Lung (tissue), 12 donors: ENCODE data around the gene ZNF484. TPM values are rescaled to one million over a fixed set of nuclear protein-coding genes. Genes with fewer than 3 reads are reported as not detected.
"Not testable (repeated sequence)": the region's sequence is repeated elsewhere in the genome, so short reads cannot be mapped to it uniquely, and the experiment has no call there.

Source experiments
- ATAC-seq: fragments of 200-7000 bp; cut with Tn5 transposase; one replicate; pipeline ENCODE4 v1.9.1; 2020; ENCODE audit warnings: moderate number of reproducible peaks; ENCODE audit not compliant: insufficient read depth, low FRiP score
- DNase-seq, 3 donors: peaks; one replicate each; pipeline ENCODE4 v3.0.0-alpha.2; 2013 to 2017
- H3K27ac ChIP-seq, 2 donors: one replicate each; pipeline ENCODE4 v1.5.1; 2013; ENCODE audit warnings: mild to moderate bottlenecking in 2 of 2, moderate library complexity in 2 of 2, control low read depth in 1 of 2, inconsistent platforms in 1 of 2, low read depth in 1 of 2, low read length in 1 of 2
- H3K27me3 ChIP-seq, 3 donors: one replicate each; pipeline ENCODE4 v1.5.1; 2013; ENCODE audit warnings: low read length in 2 of 3; ENCODE audit not compliant: control insufficient read depth in 3 of 3, insufficient read depth in 3 of 3
- H3K36me3 ChIP-seq, 4 donors: one replicate each; pipeline ENCODE4 v1.5.1; 2013; ENCODE audit warnings: low read length in 4 of 4, mild to moderate bottlenecking in 1 of 4, moderate library complexity in 1 of 4; ENCODE audit not compliant: control insufficient read depth in 4 of 4, insufficient read depth in 4 of 4
- H3K4me1 ChIP-seq, 5 donors: one replicate each; pipeline ENCODE4 v1.5.1; 2013; ENCODE audit warnings: low read length in 5 of 5, mild to moderate bottlenecking in 2 of 5, moderate library complexity in 1 of 5; ENCODE audit not compliant: control insufficient read depth in 5 of 5, insufficient read depth in 5 of 5
- H3K4me3 ChIP-seq: one replicate; pipeline ENCODE4 v1.5.1; 2013; ENCODE audit warnings: mild to moderate bottlenecking, control low read depth, moderate library complexity
- H3K9ac ChIP-seq, 2 donors: one replicate each; pipeline ENCODE4 v1.5.1; 2013; ENCODE audit warnings: low read length in 2 of 2, control low read depth in 1 of 2; ENCODE audit not compliant: insufficient read depth in 1 of 2
- H3K9me3 ChIP-seq, 4 donors: one replicate each; pipeline ENCODE4 v1.5.1; 2013; ENCODE audit warnings: low read length in 3 of 4, mild to moderate bottlenecking in 1 of 4, moderate library complexity in 1 of 4; ENCODE audit not compliant: control insufficient read depth in 4 of 4, insufficient read depth in 3 of 4
- CTCF ChIP-seq: IDR thresholded peaks from 2 replicates; pipeline ENCODE4 v1.5.1; 2012; ENCODE audit warnings: mild to moderate bottlenecking; ENCODE audit errors: control extremely low read depth, extremely low read depth
- WGBS, 2 donors: extraction: QIAGEN DNeasy Blood & Tissue Kit; methylation state at CpG; one replicate each; pipeline ENCODE4 v1.1.7; 2013; 5-methylcytosine and 5-hydroxymethylcytosine counted together
- polyA plus RNA-seq, 2 donors: library from polyadenylated mRNA; stranded (reverse); fragments of 200-250 nt; gene quantifications; one replicate each; pipeline ENCODE4 v1.2.1, GENCODE V29; 2013
- total RNA-seq, 2 donors: library from RNA; depleted of rRNA in 1 of 2; stranded (reverse); fragments of >200 nt in 1 of 2; gene quantifications; one replicate each; pipeline ENCODE4 v1.2.1, GENCODE V29; 2014 to 2021
- donor health status: control.
- donor health status: control.
- donor health status: Bipolar disorder and iron deficiency.
- donor health status: healthy.
- donor health status: DM: yes; HTN: yes; CAD: no.

ZNF484 gene
- total and polyA plus RNA-seq, 4 donors = 1.4 to 27.8 (median 5.1) TPM

- DNase-seq = no peak
- no peak overlapping the region for H3K27ac ChIP-seq
- peaks cover 0 to 12% (median 0%) of the 10 kb centered on the region in 5 donors for H3K4me1 ChIP-seq
- no peaks in the 10 kb centered on the region for H3K9me3 ChIP-seq
- no peak overlapping the region for H3K9ac ChIP-seq
- H3K27me3 ChIP-seq = no peaks in the 10 kb centered on the region
- peaks cover 0 to 4% (median 1%) of the 10 kb centered on the region in 4 donors for H3K36me3 ChIP-seq
- no peak for TF ChIP-seq CTCF
- no peak for ATAC-seq
- no peak overlapping the region for H3K4me3 ChIP-seq
- WGBS, 2 donors = 72 to 82% methylated on average over 1 of the region's 1 CpG
Measured at GRCh38 chr9:92875373-92875772, 2.5 kb downstream of the ZNF484 start.

GRCh38 chr9:92870289-92870688 is 7.5 kb downstream of the ZNF484 start:
- Histone ChIP-seq H3K27me3 (no peaks in the 10 kb centered on the region), H3K36me3 (peaks cover 0 to 9% (median 1%) of the 10 kb centered on the region in 4 donors), H3K9me3 (no peaks in the 10 kb centered on the region), H3K9ac (no peak overlapping the region), H3K4me3 (no peak overlapping the region), H3K27ac (no peak overlapping the region), H3K4me1 (peaks cover 0 to 2% (median 0%) of the 10 kb centered on the region in 5 donors)
- DNase-seq (no peak), ATAC-seq (no peak)
- TF ChIP-seq CTCF = no peak
- 93 to 97% methylated on average over 2 of the region's 2 CpGs for WGBS, 2 donors

DNA sequence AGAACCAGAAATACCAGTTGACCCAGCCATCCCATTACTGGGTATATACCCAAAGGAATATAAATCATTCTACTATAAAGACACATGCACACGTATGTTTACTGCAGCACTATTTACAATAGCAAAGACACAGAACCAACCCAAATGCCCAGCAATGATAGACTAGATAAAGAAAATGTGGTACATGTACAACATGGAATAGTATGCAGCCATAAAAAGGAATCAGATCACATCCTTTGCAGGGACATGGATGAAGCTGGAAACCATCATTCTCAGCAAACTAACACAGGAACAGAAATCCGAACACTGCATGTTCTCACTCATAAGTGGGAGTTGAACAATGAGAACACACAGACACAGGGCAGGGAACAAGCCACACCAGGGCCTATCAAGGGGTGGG is 11.2 kb downstream of the ZNF484 start:
- not testable (repeated sequence) for DNase-seq, H3K27me3 ChIP-seq, H3K9me3 ChIP-seq, H3K4me1 ChIP-seq, ATAC-seq, H3K27ac ChIP-seq, H3K36me3 ChIP-seq, H3K9ac ChIP-seq, H3K4me3 ChIP-seq
- 96 to 97% methylated on average over 2 of the region's 2 CpGs for WGBS, 2 donors

DNA sequence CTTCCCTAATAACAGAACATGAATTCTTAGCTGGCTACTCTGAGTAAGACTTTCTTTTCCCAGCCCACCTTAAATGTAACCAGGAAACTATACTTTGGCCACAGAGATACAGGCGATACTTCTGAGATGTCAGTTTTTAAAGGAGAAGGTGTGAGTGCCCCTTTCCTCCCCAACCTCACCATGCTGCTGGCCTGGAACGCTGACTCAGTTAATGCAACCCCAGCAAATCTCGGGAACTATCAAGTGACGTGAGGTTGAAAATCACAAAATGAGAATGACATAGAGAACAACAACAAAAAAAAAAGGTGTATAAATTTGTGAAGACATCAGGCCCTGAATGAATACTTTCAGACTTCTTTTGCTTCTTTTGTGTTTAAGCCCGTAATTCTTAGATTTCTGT is 13.7 kb downstream of the ZNF484 start:
- no peak for TF ChIP-seq CTCF
- DNase-seq (no peak), ATAC-seq (no peak)
- Histone ChIP-seq H3K9ac (no peak overlapping the region), H3K9me3 (peaks cover 0 to 4% (median 0%) of the 10 kb centered on the region in 4 donors), H3K36me3 (peaks cover 5 to 13% (median 9%) of the 10 kb centered on the region in 4 donors), H3K27me3 (no peaks in the 10 kb centered on the region), H3K4me1 (no peaks in the 10 kb centered on the region), H3K4me3 (no peak overlapping the region), H3K27ac (no peak overlapping the region)
- 90 to 92% methylated on average over 5 of the region's 5 CpGs for WGBS, 2 donors
